ENCODE data around the gene ACAT2.

DNA sequence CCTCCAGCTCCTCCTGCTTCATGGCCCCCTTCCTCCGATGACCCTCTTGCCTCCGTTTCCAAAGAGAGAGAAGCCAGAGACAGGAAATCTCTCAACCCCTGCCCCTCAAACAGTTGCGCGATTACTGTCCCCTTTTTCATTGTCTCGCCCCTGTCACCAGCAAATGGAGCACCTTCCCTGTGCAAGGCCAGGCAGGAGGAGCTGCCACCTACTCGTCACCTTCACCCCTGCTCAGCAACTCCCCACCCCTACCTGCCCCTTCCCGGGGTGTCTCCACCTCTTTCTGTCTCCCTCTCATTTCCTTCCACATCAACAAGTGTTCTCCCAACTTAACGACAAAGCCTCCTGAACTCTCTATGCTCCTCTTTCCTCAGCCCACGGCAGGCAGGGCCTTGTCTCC lies 51.9 kb downstream of the ACAT2 start:
- TF ChIP-seq, protein P1, sequence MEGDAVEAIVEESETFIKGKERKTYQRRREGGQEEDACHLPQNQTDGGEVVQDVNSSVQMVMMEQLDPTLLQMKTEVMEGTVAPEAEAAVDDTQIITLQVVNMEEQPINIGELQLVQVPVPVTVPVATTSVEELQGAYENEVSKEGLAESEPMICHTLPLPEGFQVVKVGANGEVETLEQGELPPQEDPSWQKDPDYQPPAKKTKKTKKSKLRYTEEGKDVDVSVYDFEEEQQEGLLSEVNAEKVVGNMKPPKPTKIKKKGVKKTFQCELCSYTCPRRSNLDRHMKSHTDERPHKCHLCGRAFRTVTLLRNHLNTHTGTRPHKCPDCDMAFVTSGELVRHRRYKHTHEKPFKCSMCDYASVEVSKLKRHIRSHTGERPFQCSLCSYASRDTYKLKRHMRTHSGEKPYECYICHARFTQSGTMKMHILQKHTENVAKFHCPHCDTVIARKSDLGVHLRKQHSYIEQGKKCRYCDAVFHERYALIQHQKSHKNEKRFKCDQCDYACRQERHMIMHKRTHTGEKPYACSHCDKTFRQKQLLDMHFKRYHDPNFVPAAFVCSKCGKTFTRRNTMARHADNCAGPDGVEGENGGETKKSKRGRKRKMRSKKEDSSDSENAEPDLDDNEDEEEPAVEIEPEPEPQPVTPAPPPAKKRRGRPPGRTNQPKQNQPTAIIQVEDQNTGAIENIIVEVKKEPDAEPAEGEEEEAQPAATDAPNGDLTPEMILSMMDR (IDR thresholded peaks at IDR 0.05): no peak
- no peak for TF ChIP-seq EZH2 (IDR thresholded peaks at IDR 0.05; ENCODE audit: borderline replicate concordance, insufficient read depth, low read depth, low read length, poor library complexity, severe bottlenecking)
